HCT116 (cell line): ENCODE data around the gene CHST11. TPM values are rescaled to one million over a fixed set of nuclear protein-coding genes. Genes with fewer than 3 reads are reported as not detected.

ENCODE experiments used
- ATAC-seq: fragments of 200-7000 bp; cut with Tn5 transposase; 2 replicates; pipeline ENCODE4 v1.9.1; 2020; ENCODE audit warnings: mild to moderate bottlenecking, moderate library complexity
- BruUV-seq: library from RNA; stranded (reverse); fragments of 400-500 nt; replicated peaks from 2 replicates; lab custom pipeline; 2021; lab: Mats Ljungman, UMichigan
- CTCF ChIA-PET: fragments of 300-600 bp; sonication (Branson Sonifier 250); formaldehyde crosslinking; loops from one replicate; lab custom pipeline; 2021; ENCODE audit warnings: antibody characterized with exemption; lab: Charles Lee
- POLR2A ChIA-PET: fragments of 300-600, 350-600 bp; sonication (Branson Sonifier 250); formaldehyde crosslinking; loops from one replicate; lab custom pipeline; 2021; ENCODE audit warnings: antibody characterized with exemption; lab: Charles Lee
- RAD21 ChIA-PET, 2 experiments: fragments of 300-600 bp; sonication (Branson Sonifier 250); formaldehyde crosslinking; loops; one replicate each; lab custom pipeline; 2023; ENCODE audit warnings: low total read pairs in 2 of 2; ENCODE audit not compliant: uncharacterized antibody in 2 of 2, unreplicated experiment in 2 of 2, low non-redundant PET in 1 of 2; lab: Charles Lee
- DNase-seq: peaks from one replicate; pipeline ENCODE4 v3.0.0-alpha.2; 2010; ENCODE audit warnings: low read depth, low spot score
- H2AFZ ChIP-seq: fragments of 200-600 bp; shearing (Covaris generic), sonication (generic); 2 replicates; pipeline ENCODE4 v1.6.1; 2017; ENCODE audit warnings: low read depth, mixed run types, mixed read lengths, antibody characterized with exemption, low read length; ENCODE audit not compliant: poor library complexity, severe bottlenecking
- H3K27ac ChIP-seq: 2 replicates; pipeline ENCODE4 v1.5.1; 2012; ENCODE audit warnings: low read depth, low read length
- H3K27me3 ChIP-seq: fragments of 200-600 bp; sonication (generic); 2 replicates; pipeline ENCODE4 v1.6.1; 2016; ENCODE audit warnings: mixed run types, low read length, mixed read lengths; ENCODE audit not compliant: insufficient read depth
- H3K36me3 ChIP-seq, 2 experiments: fragments of 200-500 bp in 1 of 2; fragments of 200-600 bp in 1 of 2; sonication (Bioruptor generic) in 1 of 2; sonication (generic) in 1 of 2; 2 replicates each; pipeline versions ENCODE4 v1.5.1 to v1.6.1; 2014 to 2016; ENCODE audit warnings: low read length in 2 of 2, inconsistent platforms in 1 of 2, mixed read lengths in 1 of 2, mixed run types in 1 of 2; ENCODE audit not compliant: insufficient read depth in 2 of 2, control insufficient read depth in 1 of 2
- H3K4me1 ChIP-seq, 2 experiments: fragments of 200-600 bp in 1 of 2; sonication (generic) in 1 of 2; 2 replicates each; pipeline versions ENCODE4 v1.5.1 to v1.6.1; 2012 to 2017; ENCODE audit warnings: low read length in 2 of 2, inconsistent platforms in 1 of 2, mild to moderate bottlenecking in 1 of 2, mixed read lengths in 1 of 2, mixed run types in 1 of 2, moderate library complexity in 1 of 2; ENCODE audit not compliant: insufficient read depth in 2 of 2, control insufficient read depth in 1 of 2
- H3K4me2 ChIP-seq: fragments of 200-600 bp; sonication (generic); 2 replicates; pipeline ENCODE4 v1.6.1; 2017; ENCODE audit warnings: mixed run types, low read length, mixed read lengths
- H3K4me3 ChIP-seq, 2 experiments: fragments of 200-600 bp in 1 of 2; sonication (generic) in 1 of 2; replicated peaks in 1 of 2; 2 replicates each; pipeline ENCODE4 v1.5.1; 2011 to 2016; ENCODE audit warnings: low read length in 2 of 2, control low read depth in 1 of 2, low read depth in 1 of 2, mild to moderate bottlenecking in 1 of 2, mixed read lengths in 1 of 2, mixed run types in 1 of 2
- H3K79me2 ChIP-seq: fragments of 200-600 bp; sonication (generic); 2 replicates; pipeline ENCODE4 v1.6.1; 2017; ENCODE audit warnings: mild to moderate bottlenecking, mixed run types, low read length, moderate library complexity, mixed read lengths; ENCODE audit not compliant: insufficient read depth
- H3K9ac ChIP-seq: fragments of 200-600 bp; sonication (generic); 2 replicates; pipeline ENCODE4 v1.6.1; 2016; ENCODE audit warnings: low read length, mixed read lengths
- H3K9me2 ChIP-seq: fragments of 200-600 bp; sonication (generic), shearing (Covaris generic); 2 replicates; pipeline ENCODE4 v1.6.1; 2017; ENCODE audit warnings: mixed run types, mild to moderate bottlenecking, moderate library complexity; ENCODE audit not compliant: insufficient read depth
- H3K9me3 ChIP-seq, 2 experiments: fragments of 200-500 bp in 1 of 2; fragments of 200-600 bp in 1 of 2; sonication (Bioruptor generic) in 1 of 2; sonication (generic) in 1 of 2; 2 replicates each; pipeline ENCODE4 v1.6.1; 2014 to 2017; ENCODE audit warnings: low read length in 2 of 2, mixed read lengths in 2 of 2, inconsistent platforms in 1 of 2, low read depth in 1 of 2, mild to moderate bottlenecking in 1 of 2, mixed run types in 1 of 2, moderate library complexity in 1 of 2; ENCODE audit not compliant: control insufficient read depth in 1 of 2, insufficient read depth in 1 of 2
- H4K20me1 ChIP-seq: fragments of 200-600 bp; sonication (generic), shearing (Covaris generic); 2 replicates; pipeline ENCODE4 v1.6.1; 2017; ENCODE audit warnings: mixed run types, mild to moderate bottlenecking, moderate library complexity; ENCODE audit not compliant: insufficient read depth
- ATF3 ChIP-seq: IDR thresholded peaks from 2 replicates; pipeline ENCODE4 v1.6.1; 2012
- CBX3 ChIP-seq: IDR thresholded peaks from 2 replicates; pipeline ENCODE4 v1.6.1; 2012; ENCODE audit warnings: low read depth
- CEBPB ChIP-seq: IDR thresholded peaks from 2 replicates; pipeline ENCODE4 v1.6.1; 2012; ENCODE audit warnings: low read depth
- ELF1 ChIP-seq: IDR thresholded peaks from 2 replicates; pipeline ENCODE4 v1.6.1; 2012; ENCODE audit warnings: low read depth, borderline replicate concordance
- EZH2phosphoT487 ChIP-seq: fragments of 200-600 bp; IDR thresholded peaks from 2 replicates; pipeline ENCODE4 v1.6.1; 2018; ENCODE audit warnings: antibody characterized with exemption, borderline replicate concordance
- FOSL1 ChIP-seq: IDR thresholded peaks from 2 replicates; pipeline ENCODE4 v1.6.1; 2012; ENCODE audit warnings: low read depth
- JUND ChIP-seq: IDR thresholded peaks from 2 replicates; pipeline ENCODE4 v1.6.1; 2012
- POLR2AphosphoS5 ChIP-seq: IDR thresholded peaks from 2 replicates; pipeline ENCODE4 v1.6.1; 2011; ENCODE audit warnings: mild to moderate bottlenecking, low read depth, low read length, moderate library complexity
- SIN3A ChIP-seq: IDR thresholded peaks from 2 replicates; pipeline ENCODE4 v1.6.1; 2012; ENCODE audit warnings: low read depth
- SP1 ChIP-seq: IDR thresholded peaks from 2 replicates; pipeline ENCODE4 v1.6.1; 2012; ENCODE audit warnings: low read depth
- SRF ChIP-seq: IDR thresholded peaks from 2 replicates; pipeline ENCODE4 v1.6.1; 2012; ENCODE audit warnings: low read depth
- YY1 ChIP-seq: IDR thresholded peaks from 2 replicates; pipeline ENCODE4 v1.6.1; 2011; ENCODE audit warnings: low read length, low read depth, moderate library complexity, mild to moderate bottlenecking; ENCODE audit not compliant: insufficient replicate concordance; ENCODE audit errors: extremely low read depth
- ZFX ChIP-seq: fragments of 450-650 bp; IDR thresholded peaks from 2 replicates; pipeline ENCODE4 v1.6.1; 2017
- intact Hi-C: fragments of 100-400 bp; cut with micrococcal nuclease; formaldehyde crosslinking; loops from 2 replicates; pipeline ENCODE4 v1.10.0; 2022
- total RNA-seq: library from RNA; stranded (reverse); gene quantifications from one replicate; pipeline ENCODE4 v1.2.1, GENCODE V29; 2021; ENCODE audit not compliant: unreplicated experiment
- TF ChIP-seq, protein P1 (sequence below): IDR thresholded peaks from 2 replicates; pipeline ENCODE4 v1.6.1; 2012; ENCODE audit warnings: low read depth

CHST11 gene
- total RNA-seq, 1 experiment from 2014 or later = 10.1 TPM

- ChIA-PET CTCF (interaction anchor here (0.7 kb wide), 1 partner anchor 8 kb away, joined by 3 read pairs; no protein-coding TSS in a partner anchor), POLR2A (no interaction called here)
- Histone ChIP-seq H3K9me2 (no peaks in the 10 kb centered on the region), H4K20me1 (no peaks in the 10 kb centered on the region), H3K4me2 (no peak overlapping the region), H3K9ac (no peak overlapping the region), H3K27ac (no peak overlapping the region), H2AFZ (no peak overlapping the region)
- DNase-seq = no peak
- TF ChIP-seq SP1 (no peak), CEBPB (no peak), ELF1 (no peak), FOSL1 (no peak), SRF (no peak), SIN3A (no peak), CBX3 (no peak), ZFX (no peak), JUND (no peak), EZH2phosphoT487 (no peak), POLR2AphosphoS5 (no peak), ATF3 (no peak), YY1 (no peak)
- TF ChIP-seq, protein P1, sequence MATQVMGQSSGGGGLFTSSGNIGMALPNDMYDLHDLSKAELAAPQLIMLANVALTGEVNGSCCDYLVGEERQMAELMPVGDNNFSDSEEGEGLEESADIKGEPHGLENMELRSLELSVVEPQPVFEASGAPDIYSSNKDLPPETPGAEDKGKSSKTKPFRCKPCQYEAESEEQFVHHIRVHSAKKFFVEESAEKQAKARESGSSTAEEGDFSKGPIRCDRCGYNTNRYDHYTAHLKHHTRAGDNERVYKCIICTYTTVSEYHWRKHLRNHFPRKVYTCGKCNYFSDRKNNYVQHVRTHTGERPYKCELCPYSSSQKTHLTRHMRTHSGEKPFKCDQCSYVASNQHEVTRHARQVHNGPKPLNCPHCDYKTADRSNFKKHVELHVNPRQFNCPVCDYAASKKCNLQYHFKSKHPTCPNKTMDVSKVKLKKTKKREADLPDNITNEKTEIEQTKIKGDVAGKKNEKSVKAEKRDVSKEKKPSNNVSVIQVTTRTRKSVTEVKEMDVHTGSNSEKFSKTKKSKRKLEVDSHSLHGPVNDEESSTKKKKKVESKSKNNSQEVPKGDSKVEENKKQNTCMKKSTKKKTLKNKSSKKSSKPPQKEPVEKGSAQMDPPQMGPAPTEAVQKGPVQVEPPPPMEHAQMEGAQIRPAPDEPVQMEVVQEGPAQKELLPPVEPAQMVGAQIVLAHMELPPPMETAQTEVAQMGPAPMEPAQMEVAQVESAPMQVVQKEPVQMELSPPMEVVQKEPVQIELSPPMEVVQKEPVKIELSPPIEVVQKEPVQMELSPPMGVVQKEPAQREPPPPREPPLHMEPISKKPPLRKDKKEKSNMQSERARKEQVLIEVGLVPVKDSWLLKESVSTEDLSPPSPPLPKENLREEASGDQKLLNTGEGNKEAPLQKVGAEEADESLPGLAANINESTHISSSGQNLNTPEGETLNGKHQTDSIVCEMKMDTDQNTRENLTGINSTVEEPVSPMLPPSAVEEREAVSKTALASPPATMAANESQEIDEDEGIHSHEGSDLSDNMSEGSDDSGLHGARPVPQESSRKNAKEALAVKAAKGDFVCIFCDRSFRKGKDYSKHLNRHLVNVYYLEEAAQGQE = no peak
- TF ChIP-seq, all 23 proteins: peak for 0
- BruUV-seq = no TSS peak
- no peak for ATAC-seq
- H3K9me3 ChIP-seq = no peaks in the 10 kb centered on the region
- no peaks in the 10 kb centered on the region for H3K27me3 ChIP-seq
- H3K36me3 ChIP-seq = no peaks in the 10 kb centered on the region
- intact Hi-C loops = no loop called here
- RAD21 ChIA-PET = no interaction called here
- H3K79me2 ChIP-seq = no peaks in the 10 kb centered on the region
- H3K4me1 ChIP-seq = no peaks in the 10 kb centered on the region
- no peak overlapping the region for H3K4me3 ChIP-seq
Measured at GRCh38 chr12:104662908-104663307, 206.2 kb downstream of the CHST11 start.
